SK-N-MC (cell line): ENCODE results near the gene NOTO.

ENCODE experiments used
- EZH2 ChIP-seq: fragments of 200-600 bp; sonication (generic); IDR thresholded peaks from one replicate; pipeline ENCODE4 v1.6.1; 2017; ENCODE audit warnings: antibody characterized with exemption
- POLR2AphosphoS5 ChIP-seq: IDR thresholded peaks from 2 replicates; pipeline ENCODE4 v1.6.1; 2012; ENCODE audit warnings: mild to moderate bottlenecking, low read depth, low read length, borderline replicate concordance

DNA sequence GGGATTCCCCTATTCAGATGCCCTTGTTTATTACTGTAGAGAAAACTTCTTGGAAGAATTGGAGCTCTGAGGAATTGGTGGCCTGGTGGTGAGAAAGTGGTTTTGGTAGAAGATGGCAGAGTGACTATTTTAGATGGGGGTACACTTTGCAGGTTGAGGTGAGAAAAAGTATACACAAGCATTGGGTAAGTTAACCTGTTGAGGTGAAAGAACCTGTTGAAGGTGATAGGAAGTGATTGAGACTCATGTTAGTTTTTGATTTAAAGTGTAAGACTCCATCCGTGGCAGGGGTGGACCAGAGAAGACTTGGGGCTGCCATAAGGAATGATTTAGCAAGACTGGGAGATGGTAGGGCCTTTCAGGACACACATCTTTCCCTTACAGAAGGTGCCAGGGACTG lies 34.8 kb downstream of the NOTO start:
- TF ChIP-seq EZH2 (no peak), POLR2AphosphoS5 (no peak)
